Breast epithelium (tissue), 4 donors: ENCODE data around the gene SKAP1. TPM values are rescaled to one million over a fixed set of nuclear protein-coding genes. Genes with fewer than 3 reads are reported as not detected.
"Not testable (repeated sequence)": the region's sequence is repeated elsewhere in the genome, so short reads cannot be mapped to it uniquely, and the experiment has no call there.

Experiments
- DNase-seq, 2 donors: peaks; one replicate each; pipeline ENCODE4 v3.0.0-alpha.2; 2019; ENCODE audit warnings: low spot score in 2 of 2
- H3K27ac ChIP-seq, 2 donors: fragments of 200-600 bp; sonication (generic) in 1 of 2; one replicate each; pipeline ENCODE4 v1.5.1; 2016 to 2019; ENCODE audit warnings: mild to moderate bottlenecking in 1 of 2
- H3K27me3 ChIP-seq, 2 donors: fragments of 200-600 bp; sonication (generic) in 1 of 2; one replicate each; pipeline versions ENCODE4 v1.5.1 to v1.6.0; 2017 to 2019; ENCODE audit warnings: control low read depth in 1 of 2, mild to moderate bottlenecking in 1 of 2
- H3K36me3 ChIP-seq: fragments of 200-600 bp; one replicate; pipeline ENCODE4 v1.5.1; 2019
- H3K4me1 ChIP-seq, 2 donors: fragments of 200-600 bp; sonication (generic); one replicate each; pipeline ENCODE4 v1.5.1; 2016 to 2019; ENCODE audit warnings: control low read depth in 1 of 2
- H3K4me3 ChIP-seq, 3 donors: fragments of 200-600 bp; sonication (generic); 1 replicate in 2 of 3; 2 replicates in 1 of 3; pipeline ENCODE4 v1.5.1; 2016 to 2019; ENCODE audit warnings: mild to moderate bottlenecking in 3 of 3, moderate library complexity in 2 of 3
- H3K9me3 ChIP-seq, 2 donors: fragments of 200-600 bp; sonication (generic) in 1 of 2; one replicate each; pipeline ENCODE4 v1.5.1; 2016 to 2019; ENCODE audit warnings: control low read depth in 1 of 2
- POLR2A ChIP-seq: fragments of 450-650 bp; IDR thresholded peaks from one replicate; pipeline ENCODE4 v1.6.1; 2016; ENCODE audit warnings: antibody characterized with exemption, mild to moderate bottlenecking, moderate library complexity
- POLR2AphosphoS5 ChIP-seq, 3 donors: sonication (generic); formaldehyde crosslinking; IDR thresholded peaks; one replicate each; pipeline ENCODE4 v1.6.1; 2017; ENCODE audit warnings: antibody characterized with exemption in 3 of 3
- intact Hi-C: fragments of 100-400 bp; cut with DNase I; formaldehyde crosslinking; loops from one replicate; pipeline ENCODE4 v1.15.1; 2023; ENCODE audit warnings: low total_unique reads
- total RNA-seq, 3 donors: library from RNA; depleted of rRNA; stranded (reverse); fragments of >200 nt; gene quantifications; one replicate each; pipeline ENCODE4 v1.1.0, GENCODE V29; 2016
- TF ChIP-seq, protein P1 (sequence below), 3 donors: fragments of 450-650 bp; IDR thresholded peaks; one replicate each; pipeline ENCODE4 v1.5.1; 2016 to 2017; ENCODE audit warnings: antibody characterized with exemption in 3 of 3, mild to moderate bottlenecking in 3 of 3, moderate library complexity in 3 of 3

The SKAP1 gene
- total RNA-seq, 3 donors from 2014 or later: 1.1 to 7.5 (median 5.9) TPM

DNA sequence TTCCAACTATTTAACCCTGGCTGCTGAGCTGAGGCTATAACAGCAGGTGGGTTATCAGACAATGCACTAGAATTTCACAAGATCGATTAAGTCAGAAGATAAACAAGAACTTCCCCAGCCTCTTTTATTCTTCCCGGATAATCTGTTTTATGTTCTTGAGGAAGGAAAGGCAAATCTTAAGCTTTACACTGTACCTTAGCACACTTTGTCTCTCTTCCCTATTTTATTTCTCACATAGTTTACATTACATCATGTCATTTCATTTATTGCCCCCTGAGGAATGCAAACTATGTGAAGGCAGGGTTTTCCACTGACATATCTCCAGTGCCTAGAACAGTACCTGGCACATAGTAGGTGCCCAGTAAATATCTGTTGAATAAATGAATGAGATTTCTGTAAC, 139.6 kb downstream of the SKAP1 start:
- Histone ChIP-seq H3K4me1 (no peaks in the 10 kb centered on the region), H3K27ac (no peak overlapping the region), H3K4me3 (no peak overlapping the region), H3K36me3 (no peaks in the 10 kb centered on the region), H3K9me3 (no peaks in the 10 kb centered on the region), H3K27me3 (peaks cover 0 to 18% of the 10 kb centered on the region in 2 donors)
- no peak for DNase-seq
- TF ChIP-seq POLR2A: no peak
- TF ChIP-seq, protein P1, sequence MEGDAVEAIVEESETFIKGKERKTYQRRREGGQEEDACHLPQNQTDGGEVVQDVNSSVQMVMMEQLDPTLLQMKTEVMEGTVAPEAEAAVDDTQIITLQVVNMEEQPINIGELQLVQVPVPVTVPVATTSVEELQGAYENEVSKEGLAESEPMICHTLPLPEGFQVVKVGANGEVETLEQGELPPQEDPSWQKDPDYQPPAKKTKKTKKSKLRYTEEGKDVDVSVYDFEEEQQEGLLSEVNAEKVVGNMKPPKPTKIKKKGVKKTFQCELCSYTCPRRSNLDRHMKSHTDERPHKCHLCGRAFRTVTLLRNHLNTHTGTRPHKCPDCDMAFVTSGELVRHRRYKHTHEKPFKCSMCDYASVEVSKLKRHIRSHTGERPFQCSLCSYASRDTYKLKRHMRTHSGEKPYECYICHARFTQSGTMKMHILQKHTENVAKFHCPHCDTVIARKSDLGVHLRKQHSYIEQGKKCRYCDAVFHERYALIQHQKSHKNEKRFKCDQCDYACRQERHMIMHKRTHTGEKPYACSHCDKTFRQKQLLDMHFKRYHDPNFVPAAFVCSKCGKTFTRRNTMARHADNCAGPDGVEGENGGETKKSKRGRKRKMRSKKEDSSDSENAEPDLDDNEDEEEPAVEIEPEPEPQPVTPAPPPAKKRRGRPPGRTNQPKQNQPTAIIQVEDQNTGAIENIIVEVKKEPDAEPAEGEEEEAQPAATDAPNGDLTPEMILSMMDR (IDR thresholded peaks at IDR 0.05): no peak
- intact Hi-C loops: no loop called here

GRCh38 chr17:48286917-48287316, 143.1 kb downstream of the SKAP1 start:
- DNase-seq, intact Hi-C loops, H3K27ac ChIP-seq, H3K9me3 ChIP-seq, H3K4me1 ChIP-seq, H3K27me3 ChIP-seq, H3K36me3 ChIP-seq, H3K4me3 ChIP-seq: not testable (repeated sequence)

GRCh38 chr17:48285614-48286013, 144.4 kb downstream of the SKAP1 start:
- TF ChIP-seq POLR2A (no peak), POLR2AphosphoS5 (IDR thresholded peaks at IDR 0.05) (no peak)
- no peak overlapping the region for H3K4me3 ChIP-seq
- no peaks in the 10 kb centered on the region for H3K9me3 ChIP-seq
- intact Hi-C loops: no loop called here
- no peaks in the 10 kb centered on the region for H3K4me1 ChIP-seq
- no peaks in the 10 kb centered on the region for H3K36me3 ChIP-seq
- H3K27ac ChIP-seq: no peak overlapping the region
- no peaks in the 10 kb centered on the region for H3K27me3 ChIP-seq
- no peak for DNase-seq

DNA sequence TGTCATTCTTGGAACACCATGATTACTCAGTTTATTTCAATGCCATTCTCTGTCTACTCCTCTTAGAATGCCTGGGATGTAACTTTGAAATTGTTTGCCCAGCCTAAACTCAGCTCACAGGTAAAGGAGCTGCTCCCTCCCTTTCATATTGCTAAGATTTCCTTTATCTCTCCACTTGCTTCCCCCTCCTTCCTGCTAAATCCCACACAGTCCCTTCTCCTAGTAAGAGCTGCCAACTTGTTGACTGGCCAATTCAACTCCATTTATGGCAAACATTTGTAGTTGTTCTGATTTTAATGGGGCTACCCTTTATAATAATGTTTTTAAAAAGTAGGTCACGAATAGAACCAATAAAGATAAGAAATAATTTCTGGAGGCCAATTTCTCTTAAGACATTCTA, 146.1 kb downstream of the SKAP1 start:
- no peaks in the 10 kb centered on the region for H3K36me3 ChIP-seq
- H3K27ac ChIP-seq: peak overlapping the region in 1 of 2 donors; percentile 34
- H3K27me3 ChIP-seq: no peaks in the 10 kb centered on the region
- DNase-seq: no peak
- no peaks in the 10 kb centered on the region for H3K9me3 ChIP-seq
- no peak overlapping the region for H3K4me3 ChIP-seq
- TF ChIP-seq POLR2A (no peak), POLR2AphosphoS5 (IDR thresholded peaks at IDR 0.05) (no peak)
- TF ChIP-seq, protein P1 (IDR thresholded peaks at IDR 0.05): no peak
- intact Hi-C loops: no loop called here
- no peaks in the 10 kb centered on the region for H3K4me1 ChIP-seq

DNA sequence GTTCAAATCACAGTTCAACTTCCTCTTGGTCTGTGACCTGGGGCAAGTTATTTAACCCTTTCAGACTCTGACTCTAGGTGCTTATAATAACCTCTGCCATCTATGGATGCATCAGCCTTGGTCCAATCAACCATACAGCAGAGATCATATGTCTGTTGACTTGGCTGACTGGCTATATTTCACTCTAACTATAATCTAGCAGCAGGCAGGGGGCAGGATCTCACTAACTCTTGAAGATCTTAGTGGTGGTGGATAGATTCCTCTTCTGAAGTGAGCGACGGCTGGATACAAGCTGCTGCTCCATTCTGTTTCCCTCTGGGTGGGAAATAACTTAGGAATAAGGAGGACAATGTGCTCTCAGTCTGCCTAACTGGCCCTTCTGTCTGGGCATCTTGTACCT, 146.6 kb downstream of the SKAP1 start:
- Histone ChIP-seq H3K4me3 (no peak overlapping the region), H3K9me3 (no peaks in the 10 kb centered on the region), H3K36me3 (no peaks in the 10 kb centered on the region), H3K27me3 (no peaks in the 10 kb centered on the region), H3K27ac (peak overlapping the region in 1 of 2 donors; percentile 34), H3K4me1 (no peaks in the 10 kb centered on the region)
- intact Hi-C loops: no loop called here
- TF ChIP-seq POLR2A: no peak
- TF ChIP-seq POLR2AphosphoS5 (IDR thresholded peaks at IDR 0.05): no peak
- TF ChIP-seq, protein P1 (IDR thresholded peaks at IDR 0.05): no peak
- DNase-seq: no peak

- Histone ChIP-seq H3K4me3 (no peak overlapping the region), H3K9me3 (no peaks in the 10 kb centered on the region), H3K36me3 (no peaks in the 10 kb centered on the region), H3K27ac (no peak overlapping the region), H3K27me3 (no peaks in the 10 kb centered on the region), H3K4me1 (no peaks in the 10 kb centered on the region)
- TF ChIP-seq, protein P1 (IDR thresholded peaks at IDR 0.05): no peak
- TF ChIP-seq POLR2AphosphoS5 (IDR thresholded peaks at IDR 0.05): no peak
- no peak for TF ChIP-seq POLR2A
- DNase-seq: no peak
- intact Hi-C loops: no loop called here
These were observed 147.7 kb downstream of the SKAP1 start for GRCh38 chr17:48282303-48282702.
